Spleen (tissue), 7 donors: Measurements from ENCODE around the gene OTX2.

Experiments used
- POLR2A ChIP-seq, 3 donors: fragments of 450-650 bp; IDR thresholded peaks; one replicate each; pipeline ENCODE4 v1.5.1; 2017; ENCODE audit warnings: antibody characterized with exemption in 3 of 3, mild to moderate bottlenecking in 1 of 3
- POLR2AphosphoS5 ChIP-seq, 3 donors: sonication (generic); formaldehyde crosslinking; IDR thresholded peaks; one replicate each; pipeline ENCODE4 v1.5.1; 2017; ENCODE audit warnings: antibody characterized with exemption in 3 of 3
- TF ChIP-seq, protein P1 (sequence below), 11 experiments: fragments of 200-600 bp in 7 of 11; fragments of 450-650 bp in 4 of 11; sonication (generic) in 4 of 11; IDR thresholded peaks in 8 of 11; conservative IDR thresholded peaks in 3 of 11; 1 replicate in 7 of 11; 2 replicates in 4 of 11; pipeline versions ENCODE4 v1.4.0 to v1.8.0; 2016 to 2021; ENCODE audit warnings: antibody characterized with exemption in 11 of 11, inconsistent platforms in 4 of 11, mild to moderate bottlenecking in 1 of 11
- donor health status: DM: no; HTN: no; CAD: no; lungs with moderate emphysema.
- donor health status: DM: no; HTN: no; CAD: no.
- donor health status: DM: no; HTN: no; CAD: no.

DNA sequence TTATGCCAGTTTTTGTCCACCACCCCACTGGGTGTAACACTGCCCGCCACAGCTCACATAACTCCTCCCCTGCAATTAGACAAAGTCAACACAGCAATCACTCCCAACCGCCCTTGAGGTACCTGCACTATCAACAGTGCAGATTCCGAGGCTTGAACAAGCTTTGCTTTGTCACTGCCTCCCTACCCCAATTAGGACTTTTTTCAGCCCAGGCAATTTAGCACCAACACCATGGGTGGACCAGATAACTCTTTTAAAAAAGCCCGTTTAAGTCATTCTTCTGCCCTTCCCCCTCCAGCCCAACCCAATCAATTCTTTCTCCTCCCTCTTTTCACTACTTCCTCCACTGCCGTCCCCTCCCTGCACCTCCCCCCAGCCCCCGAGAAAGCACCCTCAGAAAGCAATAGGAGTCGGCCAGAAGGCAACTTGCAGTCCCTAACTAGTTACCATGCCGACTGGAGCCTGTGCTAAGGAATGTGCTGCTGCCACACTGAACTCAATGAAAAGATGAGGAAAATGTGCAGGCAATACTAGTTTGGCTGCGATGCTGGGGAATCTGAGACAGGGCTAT lies 45.7 kb upstream of the OTX2 start:
- TF ChIP-seq, protein P1, sequence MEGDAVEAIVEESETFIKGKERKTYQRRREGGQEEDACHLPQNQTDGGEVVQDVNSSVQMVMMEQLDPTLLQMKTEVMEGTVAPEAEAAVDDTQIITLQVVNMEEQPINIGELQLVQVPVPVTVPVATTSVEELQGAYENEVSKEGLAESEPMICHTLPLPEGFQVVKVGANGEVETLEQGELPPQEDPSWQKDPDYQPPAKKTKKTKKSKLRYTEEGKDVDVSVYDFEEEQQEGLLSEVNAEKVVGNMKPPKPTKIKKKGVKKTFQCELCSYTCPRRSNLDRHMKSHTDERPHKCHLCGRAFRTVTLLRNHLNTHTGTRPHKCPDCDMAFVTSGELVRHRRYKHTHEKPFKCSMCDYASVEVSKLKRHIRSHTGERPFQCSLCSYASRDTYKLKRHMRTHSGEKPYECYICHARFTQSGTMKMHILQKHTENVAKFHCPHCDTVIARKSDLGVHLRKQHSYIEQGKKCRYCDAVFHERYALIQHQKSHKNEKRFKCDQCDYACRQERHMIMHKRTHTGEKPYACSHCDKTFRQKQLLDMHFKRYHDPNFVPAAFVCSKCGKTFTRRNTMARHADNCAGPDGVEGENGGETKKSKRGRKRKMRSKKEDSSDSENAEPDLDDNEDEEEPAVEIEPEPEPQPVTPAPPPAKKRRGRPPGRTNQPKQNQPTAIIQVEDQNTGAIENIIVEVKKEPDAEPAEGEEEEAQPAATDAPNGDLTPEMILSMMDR (IDR thresholded peaks at IDR 0.05 in 8 of 11, conservative IDR thresholded peaks at IDR 0.05 in 3 of 11): no peak
- TF ChIP-seq POLR2AphosphoS5 (IDR thresholded peaks at IDR 0.05) (no peak), POLR2A (IDR thresholded peaks at IDR 0.05) (no peak)
